ENCODE results near the gene SCG2. TPM values are rescaled to one million over a fixed set of nuclear protein-coding genes. Genes with fewer than 3 reads are reported as not detected.

Gene SCG2
- total RNA-seq, 2 donors from 2014 or later: 0.12 to 1.8 TPM

- no peaks in the 10 kb centered on the region for H3K9me3 ChIP-seq
- H3K27me3 ChIP-seq: no peaks in the 10 kb centered on the region
- H3K4me1 ChIP-seq: no peaks in the 10 kb centered on the region
- TF ChIP-seq CTCF (IDR thresholded peaks at IDR 0.05): no peak
- H3K27ac ChIP-seq: no peak overlapping the region
- no peak for DNase-seq (ENCODE audit: low spot score)
- H3K36me3 ChIP-seq: no peaks in the 10 kb centered on the region
- H3K4me3 ChIP-seq: no peak overlapping the region
These were observed 30.7 kb upstream of the SCG2 start for GRCh38 chr2:223632826-223633225.

GRCh38 chr2:223626716-223627115 is 24.6 kb upstream of the SCG2 start:
- DNase-seq (ENCODE audit: low spot score): no peak
- TF ChIP-seq CTCF (IDR thresholded peaks at IDR 0.05): no peak
- H3K36me3 ChIP-seq: no peaks in the 10 kb centered on the region
- H3K27ac ChIP-seq: no peak overlapping the region
- H3K27me3 ChIP-seq: no peaks in the 10 kb centered on the region
- H3K9me3 ChIP-seq: no peaks in the 10 kb centered on the region
- no peak overlapping the region for H3K4me3 ChIP-seq
- no peaks in the 10 kb centered on the region for H3K4me1 ChIP-seq

- Histone ChIP-seq H3K27ac (no peak overlapping the region), H3K27me3 (no peaks in the 10 kb centered on the region), H3K36me3 (no peaks in the 10 kb centered on the region), H3K4me3 (no peak overlapping the region), H3K4me1 (no peaks in the 10 kb centered on the region), H3K9me3 (no peaks in the 10 kb centered on the region)
- no peak for TF ChIP-seq CTCF (IDR thresholded peaks at IDR 0.05)
- no peak for DNase-seq (ENCODE audit: low spot score)
These were observed 23.5 kb upstream of the SCG2 start for GRCh38 chr2:223625652-223626051.

- Histone ChIP-seq H3K27me3 (no peaks in the 10 kb centered on the region), H3K27ac (no peak overlapping the region), H3K36me3 (no peaks in the 10 kb centered on the region), H3K4me1 (no peaks in the 10 kb centered on the region), H3K9me3 (no peaks in the 10 kb centered on the region), H3K4me3 (no peak overlapping the region)
- TF ChIP-seq CTCF (IDR thresholded peaks at IDR 0.05): no peak
- no peak for DNase-seq (ENCODE audit: low spot score)
These were observed 19.7 kb upstream of the SCG2 start for GRCh38 chr2:223621901-223622300.

- DNase-seq (ENCODE audit: low spot score): no peak
- TF ChIP-seq CTCF (IDR thresholded peaks at IDR 0.05): no peak
- Histone ChIP-seq H3K9me3 (no peaks in the 10 kb centered on the region), H3K27me3 (no peaks in the 10 kb centered on the region), H3K4me3 (no peak overlapping the region), H3K27ac (no peak overlapping the region), H3K4me1 (no peaks in the 10 kb centered on the region), H3K36me3 (no peaks in the 10 kb centered on the region)
These were observed 17.4 kb upstream of the SCG2 start for GRCh38 chr2:223619486-223620129.
